Activated T-helper 17 cell treated with anti-CD3 and anti-CD28 coated beads, Interleukin-2, amount 50 U/mL, for 72 hours (primary cell): ENCODE measurements around the gene ZNF77. TPM values are rescaled to one million over a fixed set of nuclear protein-coding genes. Genes with fewer than 3 reads are reported as not detected.

ENCODE experiments used
- total RNA-seq, 2 donors: library from RNA; stranded (reverse); gene quantifications; one replicate each; pipeline ENCODE4 v1.2.3, GENCODE V29; 2022

The ZNF77 gene
- total RNA-seq, 2 donors from 2014 or later = 4.7 to 4.9 TPM

Other genes starting within 250 kb of the ZNF77 start
- gene GNG7, start 242.3 kb downstream of the ZNF77 start, total RNA-seq = under 1 TPM in 1 of 2 donors, not detected in 1; 0.29 TPM
- gene DIRAS1, start 223.6 kb downstream of the ZNF77 start, total RNA-seq = under 1 TPM in 1 of 2 donors, not detected in 1; 0.61 TPM
- gene SLC39A3, start 205.0 kb downstream of the ZNF77 start, total RNA-seq = 10 to 100 TPM; 13.4 to 47.8 TPM
- 10 to 100 TPM; 39.5 to 77.0 TPM for gene SGTA, start 161.7 kb downstream of the ZNF77 start, total RNA-seq
- gene THOP1, start 159.5 kb downstream of the ZNF77 start, total RNA-seq = 100 to 1,000 TPM in 1 of 2 donors, 10 to 100 TPM in 1; 70.4 to 156 TPM
- gene ZNF554, start 125.1 kb downstream of the ZNF77 start, total RNA-seq = 1 to 10 TPM in 1 of 2 donors, under 1 TPM in 1; 0.65 to 1.7 TPM
- gene ZNF555, start 103.5 kb downstream of the ZNF77 start, total RNA-seq = 1 to 10 TPM; 1.3 to 4.5 TPM
- under 1 TPM in 1 of 2 donors, not detected in 1; 0.95 TPM for gene ZNF556, start 77.6 kb downstream of the ZNF77 start, total RNA-seq
- gene ZNF57, start 44.0 kb downstream of the ZNF77 start, total RNA-seq = 1 to 10 TPM; 4.7 to 6.1 TPM
- 1 to 10 TPM; 4.1 to 4.2 TPM for gene TLE6, start 32.6 kb upstream of the ZNF77 start, total RNA-seq
- gene TLE2, start 84.3 kb upstream of the ZNF77 start, total RNA-seq = 1 to 10 TPM; 2.5 to 3.5 TPM
- gene TLE5, start 117.5 kb upstream of the ZNF77 start, total RNA-seq = 100 to 1,000 TPM; 348 to 436 TPM
- gene GNA11, start 149.4 kb upstream of the ZNF77 start, total RNA-seq = 1 to 10 TPM; 1.9 to 2.6 TPM
- 100 to 1,000 TPM; 202 to 297 TPM for gene GNA15, start 191.1 kb upstream of the ZNF77 start, total RNA-seq
- 10 to 100 TPM; 60.6 to 96.8 TPM for gene S1PR4, start 233.8 kb upstream of the ZNF77 start, total RNA-seq
- 10 to 100 TPM; 46.4 to 81.6 TPM for gene NCLN, start 241.0 kb upstream of the ZNF77 start, total RNA-seq